GM12864 (cell line): ENCODE data around the gene P2RY14.

Experiments used
- DNase-seq: peaks from one replicate; pipeline ENCODE4 v3.0.0-alpha.2; 2011; ENCODE audit warnings: low read depth
- H3K4me3 ChIP-seq: 2 replicates; pipeline ENCODE4 v1.5.1; 2011; ENCODE audit warnings: mild to moderate bottlenecking, low read depth, low read length, control low read depth
- TF ChIP-seq, protein P1 (sequence below): IDR thresholded peaks from 2 replicates; pipeline ENCODE4 v1.5.1; 2011; ENCODE audit warnings: low read depth, mild to moderate bottlenecking, moderate library complexity, low read length, control low read depth, inconsistent platforms; ENCODE audit errors: missing control alignments

P2RY14 gene

DNA sequence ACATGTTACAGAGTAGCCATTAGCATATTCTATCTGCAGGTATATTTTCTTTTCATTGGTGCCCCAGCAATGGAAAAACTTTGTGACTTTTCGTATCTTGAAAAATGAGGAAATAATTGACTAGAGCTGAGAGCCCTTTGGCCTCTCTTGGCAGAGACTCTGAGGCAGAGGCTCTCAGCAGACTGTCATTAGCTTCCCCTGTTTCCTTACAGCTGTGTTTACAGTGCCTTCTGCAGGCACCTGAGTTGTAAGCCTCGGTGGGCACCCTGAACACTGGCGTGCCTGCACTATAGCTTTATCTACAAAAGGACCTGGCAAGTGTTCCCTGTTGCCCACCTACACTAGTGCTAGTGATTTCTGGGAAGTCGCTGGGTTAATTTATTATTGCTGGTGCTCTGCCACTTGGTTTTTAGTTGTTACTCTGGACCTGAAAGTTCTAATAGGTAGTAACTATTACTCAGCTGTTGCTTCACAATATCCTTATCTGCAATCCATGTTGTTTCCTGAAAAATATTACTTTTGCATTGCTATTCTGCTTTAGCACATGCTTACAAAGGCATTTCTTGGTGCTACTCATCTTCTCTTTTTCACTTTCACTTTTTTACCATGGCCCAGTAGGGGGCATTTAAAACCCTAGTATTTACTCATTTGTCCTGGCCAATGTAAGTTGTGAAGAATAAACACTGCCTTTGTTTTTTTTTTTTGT, 67.5 kb downstream of the P2RY14 start:
- DNase-seq, result no peak
- no peak overlapping the region for H3K4me3 ChIP-seq
- TF ChIP-seq, protein P1, sequence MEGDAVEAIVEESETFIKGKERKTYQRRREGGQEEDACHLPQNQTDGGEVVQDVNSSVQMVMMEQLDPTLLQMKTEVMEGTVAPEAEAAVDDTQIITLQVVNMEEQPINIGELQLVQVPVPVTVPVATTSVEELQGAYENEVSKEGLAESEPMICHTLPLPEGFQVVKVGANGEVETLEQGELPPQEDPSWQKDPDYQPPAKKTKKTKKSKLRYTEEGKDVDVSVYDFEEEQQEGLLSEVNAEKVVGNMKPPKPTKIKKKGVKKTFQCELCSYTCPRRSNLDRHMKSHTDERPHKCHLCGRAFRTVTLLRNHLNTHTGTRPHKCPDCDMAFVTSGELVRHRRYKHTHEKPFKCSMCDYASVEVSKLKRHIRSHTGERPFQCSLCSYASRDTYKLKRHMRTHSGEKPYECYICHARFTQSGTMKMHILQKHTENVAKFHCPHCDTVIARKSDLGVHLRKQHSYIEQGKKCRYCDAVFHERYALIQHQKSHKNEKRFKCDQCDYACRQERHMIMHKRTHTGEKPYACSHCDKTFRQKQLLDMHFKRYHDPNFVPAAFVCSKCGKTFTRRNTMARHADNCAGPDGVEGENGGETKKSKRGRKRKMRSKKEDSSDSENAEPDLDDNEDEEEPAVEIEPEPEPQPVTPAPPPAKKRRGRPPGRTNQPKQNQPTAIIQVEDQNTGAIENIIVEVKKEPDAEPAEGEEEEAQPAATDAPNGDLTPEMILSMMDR, result no peak

DNA sequence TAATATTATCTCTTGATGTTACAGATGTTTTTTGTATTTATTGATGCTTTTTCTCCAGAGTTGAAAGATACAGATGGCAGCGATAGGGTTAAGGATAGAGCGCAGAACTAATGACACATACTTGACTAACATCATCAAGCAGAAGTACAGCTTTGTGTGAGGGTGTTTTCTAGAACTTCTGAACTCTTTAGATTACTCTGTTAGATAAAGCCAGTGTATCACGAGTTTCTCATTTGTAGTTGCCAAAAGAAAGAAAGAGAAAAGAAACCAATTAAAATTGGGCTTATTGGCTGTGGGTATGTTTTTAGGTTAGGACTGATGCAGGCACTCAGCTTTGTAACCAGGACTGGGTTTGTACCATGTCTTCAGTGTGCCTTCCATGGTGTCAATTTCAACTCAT, 68.7 kb downstream of the P2RY14 start:
- TF ChIP-seq, protein P1, result no peak

DNA sequence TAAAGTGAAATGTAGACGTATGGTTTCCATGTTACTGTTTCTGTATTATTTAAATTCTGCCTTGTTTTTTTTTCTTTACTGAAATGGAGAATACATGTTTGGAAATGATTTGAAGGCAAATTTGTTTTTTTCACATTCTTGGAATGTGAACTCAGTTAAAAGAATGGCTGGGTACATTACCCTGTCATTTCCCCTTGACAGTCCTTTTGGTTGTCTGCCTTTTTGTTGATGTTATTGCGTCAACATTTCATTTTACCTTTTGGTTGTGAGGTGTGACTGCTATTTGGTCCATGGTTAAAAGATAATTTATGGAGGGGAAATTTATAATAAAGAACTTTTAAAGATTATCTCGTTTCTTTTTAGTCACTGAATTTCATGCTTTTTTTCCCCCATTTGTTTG, 72.1 kb downstream of the P2RY14 start:
- no peak for DNase-seq
- no peak overlapping the region for H3K4me3 ChIP-seq
- TF ChIP-seq, protein P1, result no peak

More for the DNA sequence above, 68.7 kb downstream of the P2RY14 start:
- H3K4me3 ChIP-seq, result no peak overlapping the region
- no peak for DNase-seq

DNA sequence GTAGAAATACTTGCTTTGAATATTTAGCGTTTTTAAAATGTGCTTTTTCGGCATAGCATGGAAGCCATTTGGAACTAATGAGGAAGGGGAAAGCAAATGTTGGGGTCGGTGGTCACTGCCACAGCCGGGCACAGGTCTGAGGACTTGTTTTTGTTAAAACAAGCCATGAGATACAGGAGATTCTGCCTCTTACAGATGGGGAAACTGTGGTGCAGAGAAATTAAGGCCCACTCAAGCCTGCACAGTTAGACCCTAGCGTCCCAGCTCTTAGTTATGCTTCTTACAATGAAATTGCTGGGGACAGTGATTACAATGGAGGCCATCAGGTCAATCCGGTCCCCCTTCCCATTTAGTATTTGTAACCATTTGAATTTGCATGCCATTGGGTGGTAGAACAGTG, 72.9 kb downstream of the P2RY14 start:
- TF ChIP-seq, protein P1, result no peak
- DNase-seq, result no peak
- no peak overlapping the region for H3K4me3 ChIP-seq

DNA sequence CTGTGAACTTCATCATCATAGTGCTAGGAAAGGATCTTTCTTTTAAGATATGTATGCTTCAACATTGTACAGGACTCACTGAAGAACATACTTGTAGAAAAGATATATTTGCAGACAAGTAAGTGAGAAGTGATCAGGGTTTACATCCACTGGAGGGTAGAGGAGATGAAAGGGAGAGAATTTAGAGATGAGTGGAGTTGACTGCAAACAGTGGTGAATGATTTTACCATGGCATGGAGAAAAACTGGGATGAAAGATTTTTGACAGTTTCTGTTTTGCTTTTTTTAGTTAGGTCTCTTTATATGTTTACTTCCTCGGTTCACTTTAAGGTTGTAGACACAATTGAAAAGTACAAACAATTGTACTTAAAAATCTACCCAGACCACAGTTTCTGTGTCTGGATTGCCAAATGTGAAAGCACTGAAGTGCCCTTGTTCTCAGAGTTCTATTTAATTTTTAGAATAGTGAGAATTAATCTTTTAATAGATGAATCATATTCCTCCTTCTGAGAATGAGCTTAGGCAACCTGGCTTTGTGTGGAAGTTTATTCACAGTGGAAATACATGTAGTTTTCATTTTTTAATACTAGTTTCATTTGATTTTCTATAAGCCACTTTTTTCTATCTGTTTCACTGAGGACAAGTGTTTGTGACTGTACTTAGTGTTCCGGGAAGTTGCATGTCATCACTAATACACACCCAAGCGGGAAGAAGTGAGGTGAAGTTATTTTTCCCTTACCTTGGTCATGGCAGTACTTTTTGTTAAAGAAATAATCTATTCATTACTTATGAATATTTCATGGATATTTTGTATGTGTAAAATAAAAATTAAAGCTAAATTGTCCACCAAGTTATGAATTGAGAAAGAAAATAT, 73.6 kb downstream of the P2RY14 start:
- TF ChIP-seq, protein P1, result no peak
- no peak overlapping the region for H3K4me3 ChIP-seq
- no peak for DNase-seq

DNA sequence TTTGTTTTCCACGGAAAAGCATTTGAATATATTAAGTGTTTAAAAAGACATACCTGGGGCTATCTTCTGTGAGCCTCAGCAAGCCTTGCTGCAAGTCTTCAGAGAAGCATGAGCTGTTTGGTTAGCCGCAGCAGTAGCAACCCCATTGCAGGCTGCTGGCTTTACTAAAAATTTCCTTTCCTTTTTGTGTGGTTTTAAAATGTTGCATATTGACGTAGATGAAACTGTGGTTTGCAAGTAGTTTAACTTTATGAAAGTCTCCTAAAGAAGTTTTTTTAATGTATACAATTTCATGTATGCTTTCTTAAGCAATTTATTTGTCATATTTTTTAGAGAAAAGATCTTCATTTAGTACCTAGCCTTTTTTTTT, 75.3 kb downstream of the P2RY14 start, which contains the start of gene GPR171:
GPR171 (minus strand) TSS at position 166 of the 370 bp plus-strand sequence. CDS start 3,830 bp downstream, outside the sequence.
- TF ChIP-seq, protein P1, result no peak
- peak; percentile 35 for DNase-seq
- H3K4me3 ChIP-seq, result no peak within 1 kb of the TSS
